HL-60 (cell line): Measurements from ENCODE around the gene GPC4.

Experiments used
- DNase-seq, 2 experiments: peaks; one replicate each; pipeline ENCODE4 v3.0.0-alpha.2; 2010 to 2020; ENCODE audit warnings: low read depth in 1 of 2, low spot score in 1 of 2
- H3K27ac ChIP-seq: fragments of 250-450 bp; sonication (Bioruptor Pico); replicated peaks from 2 replicates; pipeline ENCODE4 v1.5.1; 2020; ENCODE audit warnings: mild to moderate bottlenecking, moderate library complexity
- H3K27me3 ChIP-seq: fragments of 250-450 bp; sonication (Bioruptor Pico); 2 replicates; pipeline ENCODE4 v1.5.1; 2021; ENCODE audit warnings: mild to moderate bottlenecking, moderate library complexity; ENCODE audit not compliant: insufficient read depth, poor library complexity, severe bottlenecking
- H3K4me3 ChIP-seq: replicated peaks from 2 replicates; pipeline ENCODE4 v1.5.1; 2011; ENCODE audit warnings: mild to moderate bottlenecking, control low read depth, low read length; ENCODE audit not compliant: insufficient read depth
- CTCF ChIP-seq: IDR thresholded peaks from one replicate; pipeline ENCODE4 v1.5.1; 2011; ENCODE audit warnings: low read length, control low read depth, inconsistent platforms; ENCODE audit not compliant: insufficient read depth
- GABPA ChIP-seq: IDR thresholded peaks from 2 replicates; pipeline ENCODE4 v1.6.1; 2012; ENCODE audit warnings: low read depth
- POLR2AphosphoS5 ChIP-seq: IDR thresholded peaks from 2 replicates; pipeline ENCODE4 v1.6.1; 2012; ENCODE audit warnings: low read depth
- SPI1 ChIP-seq: IDR thresholded peaks from 2 replicates; pipeline ENCODE4 v1.6.1; 2012; ENCODE audit warnings: low read depth, mild to moderate bottlenecking, borderline replicate concordance
- TF ChIP-seq, protein P1 (sequence below): IDR thresholded peaks from 2 replicates; pipeline ENCODE4 v1.6.1; 2012; ENCODE audit warnings: low read depth; ENCODE audit not compliant: insufficient replicate concordance

Gene GPC4

DNA sequence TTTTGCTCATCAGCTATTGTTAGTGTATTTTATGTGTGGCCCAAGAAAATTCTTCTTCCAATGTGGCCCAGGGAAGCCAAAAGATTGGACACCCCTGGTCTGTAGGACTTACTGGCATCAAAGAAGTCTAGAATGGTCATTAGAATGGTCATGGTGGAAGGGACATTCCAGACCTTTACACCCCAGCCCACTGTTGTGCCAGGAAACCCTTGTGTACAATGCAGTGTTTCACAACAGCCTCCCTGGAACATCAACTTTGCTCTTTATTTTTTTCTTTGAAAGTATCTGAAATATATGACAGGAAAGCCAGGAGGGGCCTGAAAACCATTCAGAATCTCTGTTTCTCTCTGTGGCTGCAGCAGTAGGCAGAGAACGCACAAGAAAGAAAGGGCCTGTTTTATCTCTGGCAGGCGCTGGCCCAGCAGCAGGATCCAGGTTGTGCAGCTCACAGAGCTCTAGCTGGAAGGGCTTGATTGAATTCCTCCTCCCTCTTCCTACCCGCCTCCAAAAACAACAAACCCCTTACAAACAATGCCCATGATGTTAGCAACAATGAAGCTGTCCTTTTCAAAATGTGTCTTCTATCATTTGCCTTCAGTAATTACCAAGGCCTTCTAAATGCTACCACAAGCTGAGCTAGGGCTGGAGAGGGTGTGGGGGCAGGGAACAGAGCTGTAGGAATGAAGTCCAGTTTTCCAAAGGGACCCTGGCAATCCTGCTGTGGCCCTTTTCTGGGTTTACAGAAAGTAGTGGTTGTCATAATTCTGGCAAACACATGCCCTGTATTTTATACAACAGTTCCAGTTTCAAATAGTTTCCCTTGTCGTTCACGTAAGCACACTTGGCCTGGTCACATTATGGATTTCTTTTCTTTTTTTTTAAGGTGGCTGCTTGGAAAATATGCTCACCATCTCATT is 164.8 kb downstream of the GPC4 start:
- Histone ChIP-seq H3K27ac (no peak overlapping the region), H3K4me3 (no peak overlapping the region), H3K27me3 (no peaks in the 10 kb centered on the region)
- no peak for DNase-seq
- TF ChIP-seq, protein P1, sequence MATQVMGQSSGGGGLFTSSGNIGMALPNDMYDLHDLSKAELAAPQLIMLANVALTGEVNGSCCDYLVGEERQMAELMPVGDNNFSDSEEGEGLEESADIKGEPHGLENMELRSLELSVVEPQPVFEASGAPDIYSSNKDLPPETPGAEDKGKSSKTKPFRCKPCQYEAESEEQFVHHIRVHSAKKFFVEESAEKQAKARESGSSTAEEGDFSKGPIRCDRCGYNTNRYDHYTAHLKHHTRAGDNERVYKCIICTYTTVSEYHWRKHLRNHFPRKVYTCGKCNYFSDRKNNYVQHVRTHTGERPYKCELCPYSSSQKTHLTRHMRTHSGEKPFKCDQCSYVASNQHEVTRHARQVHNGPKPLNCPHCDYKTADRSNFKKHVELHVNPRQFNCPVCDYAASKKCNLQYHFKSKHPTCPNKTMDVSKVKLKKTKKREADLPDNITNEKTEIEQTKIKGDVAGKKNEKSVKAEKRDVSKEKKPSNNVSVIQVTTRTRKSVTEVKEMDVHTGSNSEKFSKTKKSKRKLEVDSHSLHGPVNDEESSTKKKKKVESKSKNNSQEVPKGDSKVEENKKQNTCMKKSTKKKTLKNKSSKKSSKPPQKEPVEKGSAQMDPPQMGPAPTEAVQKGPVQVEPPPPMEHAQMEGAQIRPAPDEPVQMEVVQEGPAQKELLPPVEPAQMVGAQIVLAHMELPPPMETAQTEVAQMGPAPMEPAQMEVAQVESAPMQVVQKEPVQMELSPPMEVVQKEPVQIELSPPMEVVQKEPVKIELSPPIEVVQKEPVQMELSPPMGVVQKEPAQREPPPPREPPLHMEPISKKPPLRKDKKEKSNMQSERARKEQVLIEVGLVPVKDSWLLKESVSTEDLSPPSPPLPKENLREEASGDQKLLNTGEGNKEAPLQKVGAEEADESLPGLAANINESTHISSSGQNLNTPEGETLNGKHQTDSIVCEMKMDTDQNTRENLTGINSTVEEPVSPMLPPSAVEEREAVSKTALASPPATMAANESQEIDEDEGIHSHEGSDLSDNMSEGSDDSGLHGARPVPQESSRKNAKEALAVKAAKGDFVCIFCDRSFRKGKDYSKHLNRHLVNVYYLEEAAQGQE, result no peak
- TF ChIP-seq SPI1, result no peak
- TF ChIP-seq CTCF, result no peak
- no peak for TF ChIP-seq POLR2AphosphoS5
- no peak for TF ChIP-seq GABPA
